Ishikawa (cell line): ENCODE data around the gene TPD52L2.
A peak's percentile ranks its signal among the peaks of the same experiment; 100 is the strongest.

Source experiments
- CEBPB ChIP-seq: IDR thresholded peaks from 2 replicates; pipeline ENCODE4 v1.6.1; 2012
- CREB1 ChIP-seq: IDR thresholded peaks from 2 replicates; pipeline ENCODE4 v1.6.1; 2012; ENCODE audit warnings: low read depth
- EGR1 ChIP-seq: IDR thresholded peaks from 2 replicates; pipeline ENCODE4 v1.6.1; 2012
- EP300 ChIP-seq: IDR thresholded peaks from 2 replicates; pipeline ENCODE4 v1.6.1; 2012; ENCODE audit warnings: borderline replicate concordance
- FOXM1 ChIP-seq: IDR thresholded peaks from 2 replicates; pipeline ENCODE4 v1.6.1; 2012; ENCODE audit warnings: low read depth, borderline replicate concordance
- MAX ChIP-seq: IDR thresholded peaks from 2 replicates; pipeline ENCODE4 v1.6.1; 2012
- NFIC ChIP-seq: IDR thresholded peaks from 2 replicates; pipeline ENCODE4 v1.6.1; 2012
- RAD21 ChIP-seq: IDR thresholded peaks from 2 replicates; pipeline ENCODE4 v1.6.1; 2012; ENCODE audit warnings: low read depth
- REST ChIP-seq: IDR thresholded peaks from 2 replicates; pipeline ENCODE4 v1.6.1; 2012; ENCODE audit warnings: low read depth, mild to moderate bottlenecking
- TAF1 ChIP-seq: IDR thresholded peaks from 2 replicates; pipeline ENCODE4 v1.6.1; 2012; ENCODE audit warnings: low read depth, mild to moderate bottlenecking
- TCF12 ChIP-seq: IDR thresholded peaks from 2 replicates; pipeline ENCODE4 v1.6.1; 2012; ENCODE audit warnings: low read depth
- TEAD4 ChIP-seq: IDR thresholded peaks from 2 replicates; pipeline ENCODE4 v1.6.1; 2012
- USF1 ChIP-seq: IDR thresholded peaks from 2 replicates; pipeline ENCODE4 v1.6.1; 2012
- YY1 ChIP-seq: IDR thresholded peaks from 2 replicates; pipeline ENCODE4 v1.6.1; 2012; ENCODE audit warnings: low read depth
- ZBTB7A ChIP-seq: IDR thresholded peaks from 2 replicates; pipeline ENCODE4 v1.6.1; 2012; ENCODE audit warnings: low read depth

TPD52L2 gene

GRCh38 chr20:63854766-63855362 lies 10.2 kb upstream of the TPD52L2 start:
- no peak for TF ChIP-seq CEBPB
- no peak for TF ChIP-seq CREB1
- no peak for TF ChIP-seq TAF1
- no peak for TF ChIP-seq YY1
- TF ChIP-seq RAD21, result no peak
- TF ChIP-seq USF1, result no peak
- no peak for TF ChIP-seq TEAD4
- no peak for TF ChIP-seq NFIC
- TF ChIP-seq EGR1, result no peak
- no peak for TF ChIP-seq EP300
- TF ChIP-seq FOXM1, result no peak
- TF ChIP-seq TCF12, result no peak
- TF ChIP-seq MAX, result no peak
- TF ChIP-seq REST, result no peak
- TF ChIP-seq ZBTB7A, result no peak

GRCh38 chr20:63855363-63856097 lies 9.5 kb upstream of the TPD52L2 start:
- no peak for TF ChIP-seq USF1
- TF ChIP-seq TCF12, result no peak
- no peak for TF ChIP-seq YY1

GRCh38 chr20:63856098-63856511 lies 9.0 kb upstream of the TPD52L2 start:
- TF ChIP-seq ZBTB7A, result 0 out of 2 replicates have a peak, but pooled peaks have one; percentile 14
- no peak for TF ChIP-seq USF1

GRCh38 chr20:63857764-63858392 lies 7.2 kb upstream of the TPD52L2 start:
- no peak for TF ChIP-seq CREB1
- no peak for TF ChIP-seq ZBTB7A
- TF ChIP-seq YY1, result no peak
- no peak for TF ChIP-seq NFIC
- TF ChIP-seq EGR1, result no peak
- no peak for TF ChIP-seq REST
- TF ChIP-seq TAF1, result no peak

GRCh38 chr20:63858393-63859165 lies 6.5 kb upstream of the TPD52L2 start:
- TF ChIP-seq ZBTB7A, result 0 out of 2 replicates have a peak, but pooled peaks have one; percentile 18
- TF ChIP-seq RAD21, result peak; percentile 26; the same call in 1 of the 2 replicates
- no peak for TF ChIP-seq TAF1
